GM23248 (cell line): ENCODE measurements around the gene APBB1IP.

Source experiments
- EZH2 ChIP-seq: fragments of 200-600 bp; sonication (generic); IDR thresholded peaks from 2 replicates; pipeline ENCODE4 v1.6.1; 2018; ENCODE audit warnings: antibody characterized with exemption, mild to moderate bottlenecking; ENCODE audit not compliant: insufficient read depth, poor library complexity, severe bottlenecking
- EZH2phosphoT487 ChIP-seq: fragments of 200-600 bp; sonication (generic); IDR thresholded peaks from 2 replicates; pipeline ENCODE4 v1.6.1; 2018; ENCODE audit warnings: antibody characterized with exemption, moderate library complexity, mild to moderate bottlenecking, low read depth; ENCODE audit not compliant: insufficient read depth

- TF ChIP-seq EZH2 (no peak), EZH2phosphoT487 (no peak)
Observed at GRCh38 chr10:26507441-26507840, 69.3 kb downstream of the APBB1IP start.
